Measurements from ENCODE around the gene TATDN2. TPM values are rescaled to one million over a fixed set of nuclear protein-coding genes. Genes with fewer than 3 reads are reported as not detected.

The TATDN2 gene
- total RNA-seq, 1 experiment from 2014 or later = 34.2 TPM

DNA sequence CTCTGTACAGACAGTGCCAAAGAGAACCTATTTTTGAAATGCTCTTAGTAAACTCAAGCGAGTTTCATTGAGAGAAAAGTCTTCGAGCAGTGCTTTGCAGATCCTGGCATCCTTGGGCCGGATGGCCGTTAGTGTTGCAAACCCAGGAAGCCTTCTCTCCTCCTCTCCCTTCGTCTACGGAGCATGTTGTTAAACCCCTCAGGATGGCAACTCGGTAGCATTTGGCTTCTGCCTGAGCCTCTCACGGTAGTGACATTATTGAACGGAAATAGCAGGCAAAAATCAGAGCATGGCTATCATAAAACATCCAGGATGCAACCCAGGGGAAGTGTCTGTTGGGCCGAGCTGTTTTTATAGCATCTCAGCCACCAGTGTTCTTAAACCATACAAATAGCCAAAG is 79.3 kb downstream of the TATDN2 start:
- Mint-ChIP-seq H3K4me3 (ENCODE audit: low read depth, unreplicated experiment) (no peak overlapping the region), H3K27me3 (ENCODE audit: unreplicated experiment) (peaks cover 96% of the 10 kb centered on the region), H3K27ac (ENCODE audit: unreplicated experiment) (no peak overlapping the region), H3K4me1 (ENCODE audit: low read depth, unreplicated experiment) (no peaks in the 10 kb centered on the region), H3K9me3 (ENCODE audit: low read depth, unreplicated experiment) (no peaks in the 10 kb centered on the region), H3K36me3 (ENCODE audit: insufficient read depth, unreplicated experiment) (no peaks in the 10 kb centered on the region)
- TF ChIP-seq, protein P1, sequence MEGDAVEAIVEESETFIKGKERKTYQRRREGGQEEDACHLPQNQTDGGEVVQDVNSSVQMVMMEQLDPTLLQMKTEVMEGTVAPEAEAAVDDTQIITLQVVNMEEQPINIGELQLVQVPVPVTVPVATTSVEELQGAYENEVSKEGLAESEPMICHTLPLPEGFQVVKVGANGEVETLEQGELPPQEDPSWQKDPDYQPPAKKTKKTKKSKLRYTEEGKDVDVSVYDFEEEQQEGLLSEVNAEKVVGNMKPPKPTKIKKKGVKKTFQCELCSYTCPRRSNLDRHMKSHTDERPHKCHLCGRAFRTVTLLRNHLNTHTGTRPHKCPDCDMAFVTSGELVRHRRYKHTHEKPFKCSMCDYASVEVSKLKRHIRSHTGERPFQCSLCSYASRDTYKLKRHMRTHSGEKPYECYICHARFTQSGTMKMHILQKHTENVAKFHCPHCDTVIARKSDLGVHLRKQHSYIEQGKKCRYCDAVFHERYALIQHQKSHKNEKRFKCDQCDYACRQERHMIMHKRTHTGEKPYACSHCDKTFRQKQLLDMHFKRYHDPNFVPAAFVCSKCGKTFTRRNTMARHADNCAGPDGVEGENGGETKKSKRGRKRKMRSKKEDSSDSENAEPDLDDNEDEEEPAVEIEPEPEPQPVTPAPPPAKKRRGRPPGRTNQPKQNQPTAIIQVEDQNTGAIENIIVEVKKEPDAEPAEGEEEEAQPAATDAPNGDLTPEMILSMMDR (IDR thresholded peaks at IDR 0.05; ENCODE audit: unreplicated experiment) = no peak
- intact Hi-C loops (cut with micrococcal nuclease; ENCODE audit: unreplicated experiment) = no loop called here
- CTCF ChIA-PET = interaction anchor here (0.6 kb wide), 1 partner anchor 281 kb away, joined by 3 read pairs; no protein-coding TSS in a partner anchor
- DNase-seq = no peak
- BruUV-seq (replicated peaks) = no TSS peak

DNA sequence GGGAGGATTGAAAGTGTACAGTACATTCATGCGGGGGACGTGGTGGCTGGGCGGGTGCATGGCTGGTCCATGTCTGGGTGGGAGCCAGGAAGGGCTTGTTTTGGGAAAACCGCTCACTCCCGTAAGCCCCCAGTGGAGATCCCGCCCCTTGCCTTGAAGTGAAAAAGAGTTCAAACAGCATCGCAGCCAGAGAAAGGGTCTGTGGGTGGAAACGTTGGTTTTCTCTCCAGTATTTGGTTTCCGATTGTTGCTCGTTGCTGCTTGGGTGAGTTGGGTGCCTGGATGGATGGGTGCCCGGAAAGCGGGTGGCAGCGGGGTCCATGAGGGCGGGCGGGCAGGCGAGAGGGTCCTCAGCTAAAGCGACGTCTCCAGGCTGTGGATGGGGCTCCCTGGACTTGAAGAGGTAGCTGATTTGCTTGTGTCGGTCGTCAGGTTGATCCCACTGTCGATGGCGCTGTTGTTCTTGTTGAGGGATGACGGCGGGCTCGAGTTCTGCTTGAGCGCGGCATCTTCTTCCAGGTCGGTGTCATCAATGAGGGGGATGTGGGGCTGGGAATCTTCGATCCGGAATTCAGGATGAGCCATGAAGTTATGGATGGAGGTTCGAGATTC is 80.3 kb downstream of the TATDN2 start:
- no peaks in the 10 kb centered on the region for H3K4me1 Mint-ChIP-seq (ENCODE audit: low read depth, unreplicated experiment)
- no peaks in the 10 kb centered on the region for H3K9me3 Mint-ChIP-seq (ENCODE audit: low read depth, unreplicated experiment)
- H3K27me3 Mint-ChIP-seq (ENCODE audit: unreplicated experiment) = peaks cover 100% of the 10 kb centered on the region
- H3K27ac Mint-ChIP-seq (ENCODE audit: unreplicated experiment) = no peak overlapping the region
- no peaks in the 10 kb centered on the region for H3K36me3 Mint-ChIP-seq (ENCODE audit: insufficient read depth, unreplicated experiment)
- TF ChIP-seq, protein P1 (IDR thresholded peaks at IDR 0.05; ENCODE audit: unreplicated experiment) = no peak
- CTCF ChIA-PET = no interaction called here
- DNase-seq = no peak
- intact Hi-C loops (cut with micrococcal nuclease; ENCODE audit: unreplicated experiment) = no loop called here
- H3K4me3 Mint-ChIP-seq (ENCODE audit: low read depth, unreplicated experiment) = no peak overlapping the region
- no TSS peak for BruUV-seq (replicated peaks)

DNA sequence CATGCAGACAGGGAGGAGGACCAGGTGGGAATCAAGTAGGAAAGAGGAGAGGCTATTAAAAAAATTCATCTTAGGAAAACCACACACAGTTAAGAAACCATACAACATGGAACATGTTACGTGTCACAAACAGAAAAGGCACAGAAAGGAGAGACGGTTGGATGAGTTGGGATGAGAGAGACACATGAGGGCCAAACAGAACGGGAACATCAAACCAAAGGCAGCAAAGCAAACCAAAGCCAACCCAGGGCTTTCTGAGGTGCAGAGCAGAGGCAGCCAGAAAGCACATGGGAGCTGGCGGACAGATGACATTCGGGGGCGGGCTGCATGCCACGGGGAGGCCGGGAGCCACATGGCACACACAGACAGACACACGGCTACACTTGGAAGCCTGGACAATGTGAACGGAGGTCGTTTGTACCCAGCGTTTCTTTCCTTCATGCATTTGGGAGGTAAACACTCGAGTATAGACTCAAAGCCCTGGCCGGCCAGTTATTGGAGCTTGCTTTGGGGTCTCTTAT is 81.3 kb downstream of the TATDN2 start:
- H3K27me3 Mint-ChIP-seq (ENCODE audit: unreplicated experiment) = peaks cover 100% of the 10 kb centered on the region
- no peaks in the 10 kb centered on the region for H3K4me1 Mint-ChIP-seq (ENCODE audit: low read depth, unreplicated experiment)
- TF ChIP-seq, protein P1 (IDR thresholded peaks at IDR 0.05; ENCODE audit: unreplicated experiment) = no peak
- H3K9me3 Mint-ChIP-seq (ENCODE audit: low read depth, unreplicated experiment) = no peaks in the 10 kb centered on the region
- no peak for DNase-seq
- H3K4me3 Mint-ChIP-seq (ENCODE audit: low read depth, unreplicated experiment) = no peak overlapping the region
- no peak overlapping the region for H3K27ac Mint-ChIP-seq (ENCODE audit: unreplicated experiment)
- BruUV-seq (replicated peaks) = no TSS peak
- intact Hi-C loops (cut with micrococcal nuclease; ENCODE audit: unreplicated experiment) = no loop called here
- no peaks in the 10 kb centered on the region for H3K36me3 Mint-ChIP-seq (ENCODE audit: insufficient read depth, unreplicated experiment)
- CTCF ChIA-PET = no interaction called here

DNA sequence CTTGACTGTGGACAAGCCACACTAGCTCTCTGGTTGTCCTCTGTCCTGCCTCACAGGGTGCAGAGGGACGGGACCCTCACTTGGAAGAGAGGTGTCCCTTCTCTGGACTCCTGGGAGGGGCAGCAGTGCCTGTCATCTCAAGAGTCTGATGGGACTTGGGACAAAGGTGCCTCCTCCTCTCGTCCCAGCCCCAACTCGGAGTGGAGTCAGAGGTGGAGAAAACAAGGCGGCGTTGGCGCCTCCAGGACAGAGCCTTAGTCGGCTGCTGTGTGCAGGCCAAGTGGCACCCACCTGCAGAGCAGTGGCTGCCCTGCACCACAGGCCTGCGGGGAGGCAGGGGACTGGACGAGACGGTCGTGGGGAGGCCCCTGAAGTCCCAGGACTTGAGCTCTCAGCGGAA is 82.1 kb downstream of the TATDN2 start:
- H3K36me3 Mint-ChIP-seq (ENCODE audit: insufficient read depth, unreplicated experiment) = no peaks in the 10 kb centered on the region
- H3K9me3 Mint-ChIP-seq (ENCODE audit: low read depth, unreplicated experiment) = no peaks in the 10 kb centered on the region
- intact Hi-C loops (cut with micrococcal nuclease; ENCODE audit: unreplicated experiment) = no loop called here
- no peak overlapping the region for H3K4me3 Mint-ChIP-seq (ENCODE audit: low read depth, unreplicated experiment)
- DNase-seq = no peak
- no peaks in the 10 kb centered on the region for H3K4me1 Mint-ChIP-seq (ENCODE audit: low read depth, unreplicated experiment)
- CTCF ChIA-PET = no interaction called here
- no TSS peak for BruUV-seq (replicated peaks)
- peaks cover 100% of the 10 kb centered on the region for H3K27me3 Mint-ChIP-seq (ENCODE audit: unreplicated experiment)
- TF ChIP-seq, protein P1 (IDR thresholded peaks at IDR 0.05; ENCODE audit: unreplicated experiment) = no peak
- no peak overlapping the region for H3K27ac Mint-ChIP-seq (ENCODE audit: unreplicated experiment)

Small RNAs within 50 kb of the gene (microRNA-seq; reads per million reads assigned to microRNA genes)
- not detected for gene MIR378B

Other genes with a start within 250 kb of the TATDN2 start
- gene FANCD2, start 222.0 kb upstream of the TATDN2 start, total RNA-seq (2022) = 34.2 and 40.3 TPM in 2 replicates
- not detected in 2 replicates for gene FANCD2OS, start 140.2 kb upstream of the TATDN2 start, total RNA-seq (2022)
- gene BRK1, start 132.8 kb upstream of the TATDN2 start, total RNA-seq (2022) = 120 and 126 TPM in 2 replicates
- gene VHL, start 106.7 kb upstream of the TATDN2 start, total RNA-seq (2022) = 49.0 and 50.4 TPM in 2 replicates
- 25.5 and 31.6 TPM in 2 replicates for gene IRAK2, start 83.5 kb upstream of the TATDN2 start, total RNA-seq (2022)
- gene GHRL, start 44.5 kb downstream of the TATDN2 start, total RNA-seq (2022) = 0.85 and 2.1 TPM in 2 replicates
- gene SEC13, start 72.7 kb downstream of the TATDN2 start, total RNA-seq (2022) = 94.8 and 96.8 TPM in 2 replicates